Lung (tissue), 12 donors: ENCODE data around the gene BDKRB2. TPM values are rescaled to one million over a fixed set of nuclear protein-coding genes. Genes with fewer than 3 reads are reported as not detected.

Experiments used
- ATAC-seq: fragments of 200-7000 bp; cut with Tn5 transposase; one replicate; pipeline ENCODE4 v1.9.1; 2020; ENCODE audit warnings: moderate number of reproducible peaks; ENCODE audit not compliant: insufficient read depth, low FRiP score
- DNase-seq, 3 donors: peaks; one replicate each; pipeline ENCODE4 v3.0.0-alpha.2; 2013 to 2017
- H3K27ac ChIP-seq, 2 donors: one replicate each; pipeline ENCODE4 v1.5.1; 2013; ENCODE audit warnings: mild to moderate bottlenecking in 2 of 2, moderate library complexity in 2 of 2, control low read depth in 1 of 2, inconsistent platforms in 1 of 2, low read depth in 1 of 2, low read length in 1 of 2
- H3K27me3 ChIP-seq, 3 donors: one replicate each; pipeline ENCODE4 v1.5.1; 2013; ENCODE audit warnings: low read length in 2 of 3; ENCODE audit not compliant: control insufficient read depth in 3 of 3, insufficient read depth in 3 of 3
- H3K36me3 ChIP-seq, 4 donors: one replicate each; pipeline ENCODE4 v1.5.1; 2013; ENCODE audit warnings: low read length in 4 of 4, mild to moderate bottlenecking in 1 of 4, moderate library complexity in 1 of 4; ENCODE audit not compliant: control insufficient read depth in 4 of 4, insufficient read depth in 4 of 4
- H3K4me1 ChIP-seq, 5 donors: one replicate each; pipeline ENCODE4 v1.5.1; 2013; ENCODE audit warnings: low read length in 5 of 5, mild to moderate bottlenecking in 2 of 5, moderate library complexity in 1 of 5; ENCODE audit not compliant: control insufficient read depth in 5 of 5, insufficient read depth in 5 of 5
- H3K4me3 ChIP-seq: one replicate; pipeline ENCODE4 v1.5.1; 2013; ENCODE audit warnings: mild to moderate bottlenecking, control low read depth, moderate library complexity
- H3K9ac ChIP-seq, 2 donors: one replicate each; pipeline ENCODE4 v1.5.1; 2013; ENCODE audit warnings: low read length in 2 of 2, control low read depth in 1 of 2; ENCODE audit not compliant: insufficient read depth in 1 of 2
- H3K9me3 ChIP-seq, 4 donors: one replicate each; pipeline ENCODE4 v1.5.1; 2013; ENCODE audit warnings: low read length in 3 of 4, mild to moderate bottlenecking in 1 of 4, moderate library complexity in 1 of 4; ENCODE audit not compliant: control insufficient read depth in 4 of 4, insufficient read depth in 3 of 4
- CTCF ChIP-seq: IDR thresholded peaks from 2 replicates; pipeline ENCODE4 v1.5.1; 2012; ENCODE audit warnings: mild to moderate bottlenecking; ENCODE audit errors: control extremely low read depth, extremely low read depth
- WGBS, 2 donors: extraction: QIAGEN DNeasy Blood & Tissue Kit; methylation state at CpG; one replicate each; pipeline ENCODE4 v1.1.7; 2013; 5-methylcytosine and 5-hydroxymethylcytosine counted together
- polyA plus RNA-seq, 2 donors: library from polyadenylated mRNA; stranded (reverse); fragments of 200-250 nt; gene quantifications; one replicate each; pipeline ENCODE4 v1.2.1, GENCODE V29; 2013
- total RNA-seq, 2 donors: library from RNA; depleted of rRNA in 1 of 2; stranded (reverse); fragments of >200 nt in 1 of 2; gene quantifications; one replicate each; pipeline ENCODE4 v1.2.1, GENCODE V29; 2014 to 2021
- donor health status: control.
- donor health status: control.
- donor health status: Bipolar disorder and iron deficiency.
- donor health status: healthy.
- donor health status: DM: yes; HTN: yes; CAD: no.

The BDKRB2 gene
- total and polyA plus RNA-seq, 4 donors = 0.77 to 5.8 (median 2.4) TPM

- Histone ChIP-seq H3K36me3 (no peaks in the 10 kb centered on the region), H3K27me3 (no peaks in the 10 kb centered on the region), H3K27ac (no peak overlapping the region), H3K4me1 (peaks cover 0 to 18% (median 10%) of the 10 kb centered on the region in 5 donors), H3K9me3 (no peaks in the 10 kb centered on the region), H3K4me3 (no peak overlapping the region), H3K9ac (no peak overlapping the region)
- ATAC-seq = no peak
- 61 to 67% methylated on average over 22 of the region's 22 CpGs for WGBS, 2 donors
- TF ChIP-seq CTCF = no peak
- no peak for DNase-seq
These were observed 11.4 kb upstream of the BDKRB2 start for GRCh38 chr14:96192975-96193805.

- peak overlapping the region in 1 of 2 donors; percentile 15 for H3K27ac ChIP-seq
- H3K9me3 ChIP-seq = no peaks in the 10 kb centered on the region
- H3K4me3 ChIP-seq = no peak overlapping the region
- no peak overlapping the region for H3K9ac ChIP-seq
- no peak for ATAC-seq
- no peak for DNase-seq
- H3K27me3 ChIP-seq = no peaks in the 10 kb centered on the region
- no peaks in the 10 kb centered on the region for H3K36me3 ChIP-seq
- TF ChIP-seq CTCF = no peak
- H3K4me1 ChIP-seq = peaks cover 0 to 20% (median 17%) of the 10 kb centered on the region in 5 donors
- WGBS, 2 donors = 87 to 94% methylated on average over 10 of the region's 10 CpGs
These were observed 10.4 kb upstream of the BDKRB2 start for GRCh38 chr14:96194262-96194656.

GRCh38 chr14:96194657-96195431 lies 9.8 kb upstream of the BDKRB2 start:
- ATAC-seq = peak; percentile 17
- H3K4me1 ChIP-seq = peaks cover 0 to 21% (median 12%) of the 10 kb centered on the region in 5 donors
- no peak overlapping the region for H3K4me3 ChIP-seq
- 58% methylated on average over 11 of the region's 11 CpGs for WGBS, 2 donors
- no peak overlapping the region for H3K9ac ChIP-seq
- no peak for DNase-seq
- H3K36me3 ChIP-seq = no peaks in the 10 kb centered on the region
- no peaks in the 10 kb centered on the region for H3K9me3 ChIP-seq
- TF ChIP-seq CTCF = no peak
- no peaks in the 10 kb centered on the region for H3K27me3 ChIP-seq
- H3K27ac ChIP-seq = peak overlapping the region in 1 of 2 donors; percentile 15
